NB4 (cell line): ENCODE results near the gene RRM2.

Experiments used
- MYC ChIP-seq: IDR thresholded peaks from 2 replicates; pipeline ENCODE4 v1.6.1; 2011; ENCODE audit warnings: low read depth, low read length
- POLR2A ChIP-seq: IDR thresholded peaks from 2 replicates; pipeline ENCODE4 v1.6.1; 2011; ENCODE audit warnings: mild to moderate bottlenecking; ENCODE audit not compliant: insufficient read length; ENCODE audit errors: extremely low read depth
- TF ChIP-seq, protein P1 (sequence below): IDR thresholded peaks from one replicate; pipeline ENCODE4 v1.5.1; 2012; ENCODE audit warnings: low read depth, low read length
- TF ChIP-seq, protein P2 (sequence below): IDR thresholded peaks from 2 replicates; pipeline ENCODE4 v1.6.1; 2011; ENCODE audit warnings: low read depth, low read length

GRCh38 chr2:10161206-10161931 lies 38.8 kb downstream of the RRM2 start:
- TF ChIP-seq POLR2A (no peak), MYC (no peak)
- TF ChIP-seq, protein P1, sequence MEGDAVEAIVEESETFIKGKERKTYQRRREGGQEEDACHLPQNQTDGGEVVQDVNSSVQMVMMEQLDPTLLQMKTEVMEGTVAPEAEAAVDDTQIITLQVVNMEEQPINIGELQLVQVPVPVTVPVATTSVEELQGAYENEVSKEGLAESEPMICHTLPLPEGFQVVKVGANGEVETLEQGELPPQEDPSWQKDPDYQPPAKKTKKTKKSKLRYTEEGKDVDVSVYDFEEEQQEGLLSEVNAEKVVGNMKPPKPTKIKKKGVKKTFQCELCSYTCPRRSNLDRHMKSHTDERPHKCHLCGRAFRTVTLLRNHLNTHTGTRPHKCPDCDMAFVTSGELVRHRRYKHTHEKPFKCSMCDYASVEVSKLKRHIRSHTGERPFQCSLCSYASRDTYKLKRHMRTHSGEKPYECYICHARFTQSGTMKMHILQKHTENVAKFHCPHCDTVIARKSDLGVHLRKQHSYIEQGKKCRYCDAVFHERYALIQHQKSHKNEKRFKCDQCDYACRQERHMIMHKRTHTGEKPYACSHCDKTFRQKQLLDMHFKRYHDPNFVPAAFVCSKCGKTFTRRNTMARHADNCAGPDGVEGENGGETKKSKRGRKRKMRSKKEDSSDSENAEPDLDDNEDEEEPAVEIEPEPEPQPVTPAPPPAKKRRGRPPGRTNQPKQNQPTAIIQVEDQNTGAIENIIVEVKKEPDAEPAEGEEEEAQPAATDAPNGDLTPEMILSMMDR: no peak
- TF ChIP-seq, protein P2, sequence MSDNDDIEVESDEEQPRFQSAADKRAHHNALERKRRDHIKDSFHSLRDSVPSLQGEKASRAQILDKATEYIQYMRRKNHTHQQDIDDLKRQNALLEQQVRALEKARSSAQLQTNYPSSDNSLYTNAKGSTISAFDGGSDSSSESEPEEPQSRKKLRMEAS: no peak
